ENCODE results near the gene S1PR4. TPM values are rescaled to one million over a fixed set of nuclear protein-coding genes. Genes with fewer than 3 reads are reported as not detected.

Gene S1PR4
- total and polyA plus RNA-seq, 3 experiments from 2014 or later = 64.3 to 494 (median 68.9) TPM

- H3K27ac Mint-ChIP-seq = no peak overlapping the region
- H3K27me3 ChIP-seq (ENCODE audit: insufficient read depth, low read length, poor library complexity, severe bottlenecking) = no peaks in the 10 kb centered on the region
- no peaks in the 10 kb centered on the region for H3K9me3 Mint-ChIP-seq
- no peaks in the 10 kb centered on the region for H3K4me1 ChIP-seq (ENCODE audit: insufficient read depth, low read length)
- DNase-seq = peak in 1 of 5 donors; percentile 45
- H3K4me3 ChIP-seq (ENCODE audit: low read length) = no peak overlapping the region
- POLR2A ChIA-PET = no interaction called here
- peaks cover 0 to 52% (median 0%) of the 10 kb centered on the region in 3 donors for H3K36me3 Mint-ChIP-seq
- CTCF ChIA-PET = no interaction called here
- H3K27ac ChIP-seq (ENCODE audit: low read depth, low read length) = no peak overlapping the region
- H3K27me3 Mint-ChIP-seq = peaks cover 0 to 3% of the 10 kb centered on the region in 2 donors
- peaks cover 0 to 2% (median 0%) of the 10 kb centered on the region in 3 donors for H3K4me1 Mint-ChIP-seq
- no peaks in the 10 kb centered on the region for H3K36me3 ChIP-seq (ENCODE audit: insufficient read depth, low read length)
- H3K9me3 ChIP-seq (ENCODE audit: low read length) = no peaks in the 10 kb centered on the region
- H3K4me3 Mint-ChIP-seq = no peak overlapping the region
These were observed 27.8 kb downstream of the S1PR4 start for GRCh38 chr19:3206216-3206953.

- DNase-seq = peak in 1 of 5 donors; percentile 43
- H3K4me1 ChIP-seq (ENCODE audit: insufficient read depth, low read length) = no peaks in the 10 kb centered on the region
- ChIA-PET CTCF (no interaction called here), POLR2A (no interaction called here)
- H3K27me3 ChIP-seq (ENCODE audit: insufficient read depth, low read length, poor library complexity, severe bottlenecking) = no peaks in the 10 kb centered on the region
- Mint-ChIP-seq H3K36me3 (peaks cover 0 to 43% (median 0%) of the 10 kb centered on the region in 3 donors), H3K9me3 (no peaks in the 10 kb centered on the region), H3K4me3 (no peak overlapping the region), H3K27ac (peak overlapping the region in 1 of 8 donors; percentile 24), H3K27me3 (peaks cover 0 to 3% of the 10 kb centered on the region in 2 donors), H3K4me1 (peaks cover 0 to 2% (median 0%) of the 10 kb centered on the region in 3 donors)
- no peaks in the 10 kb centered on the region for H3K36me3 ChIP-seq (ENCODE audit: insufficient read depth, low read length)
- no peaks in the 10 kb centered on the region for H3K9me3 ChIP-seq (ENCODE audit: low read length)
- H3K27ac ChIP-seq (ENCODE audit: low read depth, low read length) = no peak overlapping the region
- no peak overlapping the region for H3K4me3 ChIP-seq (ENCODE audit: low read length)
These were observed 29.1 kb downstream of the S1PR4 start for GRCh38 chr19:3207461-3208242.

GRCh38 chr19:3208317-3209207, 30.0 kb downstream of the S1PR4 start:
- Mint-ChIP-seq H3K9me3 (no peaks in the 10 kb centered on the region), H3K27ac (no peak overlapping the region), H3K36me3 (peaks cover 0 to 35% (median 0%) of the 10 kb centered on the region in 3 donors), H3K4me1 (peaks cover 0 to 2% (median 0%) of the 10 kb centered on the region in 3 donors), H3K27me3 (peaks cover 0 to 3% of the 10 kb centered on the region in 2 donors), H3K4me3 (no peak overlapping the region)
- ChIA-PET CTCF (no interaction called here), POLR2A (no interaction called here)
- Histone ChIP-seq H3K9me3 (ENCODE audit: low read length) (no peaks in the 10 kb centered on the region), H3K27me3 (ENCODE audit: insufficient read depth, low read length, poor library complexity, severe bottlenecking) (no peaks in the 10 kb centered on the region), H3K4me3 (ENCODE audit: low read length) (no peak overlapping the region), H3K4me1 (ENCODE audit: insufficient read depth, low read length) (no peaks in the 10 kb centered on the region), H3K27ac (ENCODE audit: low read depth, low read length) (no peak overlapping the region), H3K36me3 (ENCODE audit: insufficient read depth, low read length) (no peaks in the 10 kb centered on the region)
- DNase-seq = no peak

GRCh38 chr19:3210347-3211017, 31.9 kb downstream of the S1PR4 start:
- Mint-ChIP-seq H3K4me3 (no peak overlapping the region), H3K27me3 (peaks cover 0 to 3% of the 10 kb centered on the region in 2 donors), H3K27ac (peak overlapping the region in 1 of 8 donors; percentile 77), H3K4me1 (peaks cover 0 to 2% (median 0%) of the 10 kb centered on the region in 3 donors), H3K36me3 (peaks cover 0 to 24% (median 0%) of the 10 kb centered on the region in 3 donors), H3K9me3 (no peaks in the 10 kb centered on the region)
- peak; percentile 36 to 71 (median 49) for DNase-seq
- CTCF ChIA-PET = interaction anchor here (0.7 to 1.4 kb wide), 3 partner anchors 27 to 260 kb away, joined by 3 read pairs; no protein-coding TSS in a partner anchor
- Histone ChIP-seq H3K4me3 (ENCODE audit: low read length) (no peak overlapping the region), H3K4me1 (ENCODE audit: insufficient read depth, low read length) (no peaks in the 10 kb centered on the region), H3K27me3 (ENCODE audit: insufficient read depth, low read length, poor library complexity, severe bottlenecking) (no peaks in the 10 kb centered on the region), H3K36me3 (ENCODE audit: insufficient read depth, low read length) (no peaks in the 10 kb centered on the region), H3K27ac (ENCODE audit: low read depth, low read length) (no peak overlapping the region), H3K9me3 (ENCODE audit: low read length) (no peaks in the 10 kb centered on the region)
- POLR2A ChIA-PET = no interaction called here

- Mint-ChIP-seq H3K27ac (no peak overlapping the region), H3K9me3 (no peaks in the 10 kb centered on the region), H3K4me1 (peaks cover 0 to 2% (median 0%) of the 10 kb centered on the region in 3 donors), H3K27me3 (peaks cover 0 to 3% of the 10 kb centered on the region in 2 donors), H3K36me3 (peaks cover 0 to 20% (median 0%) of the 10 kb centered on the region in 3 donors), H3K4me3 (no peak overlapping the region)
- Histone ChIP-seq H3K4me1 (ENCODE audit: insufficient read depth, low read length) (no peaks in the 10 kb centered on the region), H3K36me3 (ENCODE audit: insufficient read depth, low read length) (no peaks in the 10 kb centered on the region), H3K27ac (ENCODE audit: low read depth, low read length) (no peak overlapping the region), H3K9me3 (ENCODE audit: low read length) (no peaks in the 10 kb centered on the region), H3K27me3 (ENCODE audit: insufficient read depth, low read length, poor library complexity, severe bottlenecking) (no peaks in the 10 kb centered on the region), H3K4me3 (ENCODE audit: low read length) (no peak overlapping the region)
- ChIA-PET CTCF (no interaction called here), POLR2A (interaction anchor here (1.3 kb wide), 1 partner anchor 13 kb away, joined by 6 read pairs; the partner anchor contains the start of gene CELF5)
- peak in 1 of 5 donors; percentile 43 for DNase-seq
These were observed 32.6 kb downstream of the S1PR4 start for GRCh38 chr19:3211191-3211590.

GRCh38 chr19:3213159-3213558, 34.6 kb downstream of the S1PR4 start:
- Histone ChIP-seq H3K36me3 (ENCODE audit: insufficient read depth, low read length) (no peaks in the 10 kb centered on the region), H3K27ac (ENCODE audit: low read depth, low read length) (no peak overlapping the region), H3K9me3 (ENCODE audit: low read length) (no peaks in the 10 kb centered on the region), H3K27me3 (ENCODE audit: insufficient read depth, low read length, poor library complexity, severe bottlenecking) (no peaks in the 10 kb centered on the region), H3K4me3 (ENCODE audit: low read length) (no peak overlapping the region), H3K4me1 (ENCODE audit: insufficient read depth, low read length) (no peaks in the 10 kb centered on the region)
- H3K27me3 Mint-ChIP-seq = peaks cover 0 to 5% of the 10 kb centered on the region in 2 donors
- no peak overlapping the region for H3K4me3 Mint-ChIP-seq
- peaks cover 0 to 2% (median 0%) of the 10 kb centered on the region in 3 donors for H3K4me1 Mint-ChIP-seq
- POLR2A ChIA-PET = no interaction called here
- H3K9me3 Mint-ChIP-seq = no peaks in the 10 kb centered on the region
- no peak overlapping the region for H3K27ac Mint-ChIP-seq
- DNase-seq = no peak
- peaks cover 0 to 10% (median 0%) of the 10 kb centered on the region in 3 donors for H3K36me3 Mint-ChIP-seq
- CTCF ChIA-PET = no interaction called here

GRCh38 chr19:3216874-3217273, 38.3 kb downstream of the S1PR4 start:
- H3K27me3 ChIP-seq (ENCODE audit: insufficient read depth, low read length, poor library complexity, severe bottlenecking) = no peaks in the 10 kb centered on the region
- H3K9me3 ChIP-seq (ENCODE audit: low read length) = no peaks in the 10 kb centered on the region
- POLR2A ChIA-PET = no interaction called here
- no peaks in the 10 kb centered on the region for H3K36me3 Mint-ChIP-seq
- peaks cover 0 to 3% of the 10 kb centered on the region in 2 donors for H3K27me3 Mint-ChIP-seq
- H3K27ac Mint-ChIP-seq = no peak overlapping the region
- no peaks in the 10 kb centered on the region for H3K9me3 Mint-ChIP-seq
- H3K4me1 Mint-ChIP-seq = no peaks in the 10 kb centered on the region
- no peaks in the 10 kb centered on the region for H3K36me3 ChIP-seq (ENCODE audit: insufficient read depth, low read length)
- no peak overlapping the region for H3K4me3 ChIP-seq (ENCODE audit: low read length)
- H3K4me3 Mint-ChIP-seq = no peak overlapping the region
- CTCF ChIA-PET = no interaction called here
- H3K27ac ChIP-seq (ENCODE audit: low read depth, low read length) = no peak overlapping the region
- no peaks in the 10 kb centered on the region for H3K4me1 ChIP-seq (ENCODE audit: insufficient read depth, low read length)
- no peak for DNase-seq
